Chondrocyte (in vitro differentiated cells): ENCODE data around the gene CSNK1A1L. TPM values are rescaled to one million over a fixed set of nuclear protein-coding genes. Genes with fewer than 3 reads are reported as not detected.

Experiments
- DNase-seq: peaks from one replicate; pipeline ENCODE4 v3.0.0; 2021; ENCODE audit warnings: mixed read lengths, low spot score
- H3K27ac Mint-ChIP-seq: one replicate; pipeline ENCODE4 v1.8.0; 2021; ENCODE audit warnings: mild to moderate bottlenecking, moderate library complexity, mixed read lengths; ENCODE audit not compliant: unreplicated experiment
- H3K27me3 Mint-ChIP-seq: 2 replicates; pipeline ENCODE4 v1.8.0; 2021; ENCODE audit warnings: low read depth, mixed read lengths
- H3K36me3 Mint-ChIP-seq: 2 replicates; pipeline ENCODE4 v1.8.0; 2021; ENCODE audit warnings: low read depth, mixed read lengths
- H3K4me1 Mint-ChIP-seq: 2 replicates; pipeline ENCODE4 v1.8.0; 2021; ENCODE audit warnings: low read depth, mild to moderate bottlenecking, mixed read lengths
- H3K4me3 Mint-ChIP-seq: one replicate; pipeline ENCODE4 v1.8.0; 2021; ENCODE audit warnings: mild to moderate bottlenecking, moderate library complexity, mixed read lengths; ENCODE audit not compliant: unreplicated experiment
- H3K9me3 Mint-ChIP-seq: 2 replicates; pipeline ENCODE4 v1.8.0; 2021; ENCODE audit warnings: low read depth, mixed read lengths
- CTCF ChIP-seq: fragments of 200-600 bp; sonication (generic); IDR thresholded peaks from 2 replicates; pipeline ENCODE4 v1.5.0; 2021; ENCODE audit warnings: antibody characterized with exemption, mild to moderate bottlenecking, moderate library complexity
- total RNA-seq: library from RNA; stranded (reverse); gene quantifications from 3 replicates; pipeline ENCODE4 v1.2.1, GENCODE V29; 2021

CSNK1A1L gene
- total RNA-seq, 1 donor from 2014 or later, result not detected

- H3K4me3 Mint-ChIP-seq, result no peak overlapping the region
- H3K9me3 Mint-ChIP-seq, result no peaks in the 10 kb centered on the region
- H3K27me3 Mint-ChIP-seq, result no peaks in the 10 kb centered on the region
- no peaks in the 10 kb centered on the region for H3K4me1 Mint-ChIP-seq
- H3K36me3 Mint-ChIP-seq, result no peaks in the 10 kb centered on the region
- no peak for DNase-seq
- TF ChIP-seq CTCF, result no peak
- H3K27ac Mint-ChIP-seq, result no peak overlapping the region
Observed at GRCh38 chr13:37094099-37094498, 11.4 kb downstream of the CSNK1A1L start.

GRCh38 chr13:37091835-37092234 is 13.6 kb downstream of the CSNK1A1L start:
- TF ChIP-seq CTCF, result no peak
- DNase-seq, result no peak
- Mint-ChIP-seq H3K27me3 (no peaks in the 10 kb centered on the region), H3K9me3 (no peaks in the 10 kb centered on the region), H3K36me3 (no peaks in the 10 kb centered on the region), H3K4me1 (no peaks in the 10 kb centered on the region), H3K27ac (no peak overlapping the region), H3K4me3 (no peak overlapping the region)

- Mint-ChIP-seq H3K27ac (no peak overlapping the region), H3K36me3 (no peaks in the 10 kb centered on the region), H3K4me3 (no peak overlapping the region), H3K9me3 (no peaks in the 10 kb centered on the region), H3K27me3 (no peaks in the 10 kb centered on the region), H3K4me1 (no peaks in the 10 kb centered on the region)
- DNase-seq, result no peak
- no peak for TF ChIP-seq CTCF
Observed at GRCh38 chr13:37090912-37091311, 14.6 kb downstream of the CSNK1A1L start.

GRCh38 chr13:37089495-37089894 is 16.0 kb downstream of the CSNK1A1L start:
- Mint-ChIP-seq H3K9me3 (no peaks in the 10 kb centered on the region), H3K27ac (no peak overlapping the region)

GRCh38 chr13:37087486-37087885 is 18.0 kb downstream of the CSNK1A1L start:
- H3K4me3 Mint-ChIP-seq, result no peak overlapping the region
- no peaks in the 10 kb centered on the region for H3K36me3 Mint-ChIP-seq
- H3K4me1 Mint-ChIP-seq, result no peaks in the 10 kb centered on the region
- DNase-seq, result no peak
- H3K9me3 Mint-ChIP-seq, result no peaks in the 10 kb centered on the region
- no peaks in the 10 kb centered on the region for H3K27me3 Mint-ChIP-seq
- no peak for TF ChIP-seq CTCF
- no peak overlapping the region for H3K27ac Mint-ChIP-seq

More at GRCh38 chr13:37089495-37089894, 16.0 kb downstream of the CSNK1A1L start:
- no peak overlapping the region for H3K4me3 Mint-ChIP-seq
- TF ChIP-seq CTCF, result no peak
- no peaks in the 10 kb centered on the region for H3K4me1 Mint-ChIP-seq
- H3K36me3 Mint-ChIP-seq, result no peaks in the 10 kb centered on the region
- no peaks in the 10 kb centered on the region for H3K27me3 Mint-ChIP-seq
- no peak for DNase-seq
